Lower leg skin (tissue), 3 donors: ENCODE measurements around the gene PAQR3.

Experiments
- POLR2A ChIP-seq, 2 donors: fragments of 450-650 bp; IDR thresholded peaks; one replicate each; pipeline ENCODE4 v1.6.1; 2016 to 2017; ENCODE audit warnings: antibody characterized with exemption in 2 of 2, mild to moderate bottlenecking in 1 of 2, moderate library complexity in 1 of 2
- TF ChIP-seq, protein P1 (sequence below), 3 donors: fragments of 450-650 bp; IDR thresholded peaks; one replicate each; pipeline ENCODE4 v1.5.1; 2016; ENCODE audit warnings: antibody characterized with exemption in 3 of 3, mild to moderate bottlenecking in 3 of 3, moderate library complexity in 2 of 3

DNA sequence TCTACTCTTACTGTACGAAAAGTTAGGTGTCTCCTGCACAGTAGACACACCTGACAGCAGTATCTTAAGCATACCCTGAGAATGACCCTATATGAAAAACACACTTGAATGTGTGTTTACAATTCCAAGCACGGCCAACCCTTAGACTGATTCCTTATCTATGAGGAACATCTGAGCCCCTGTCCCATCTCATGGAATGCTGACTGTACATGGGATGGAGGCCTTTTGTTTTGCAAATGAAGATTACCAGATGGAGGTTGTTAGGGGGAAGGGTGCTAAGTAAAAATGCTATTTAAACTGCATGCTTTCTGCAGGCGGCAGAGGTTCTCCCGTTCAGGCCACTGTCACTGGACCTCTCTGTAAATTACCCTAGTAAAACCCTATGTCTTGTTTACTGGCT, 2.2 kb downstream of the PAQR3 start:
- TF ChIP-seq POLR2A (IDR thresholded peaks at IDR 0.05), result no peak
- TF ChIP-seq, protein P1, sequence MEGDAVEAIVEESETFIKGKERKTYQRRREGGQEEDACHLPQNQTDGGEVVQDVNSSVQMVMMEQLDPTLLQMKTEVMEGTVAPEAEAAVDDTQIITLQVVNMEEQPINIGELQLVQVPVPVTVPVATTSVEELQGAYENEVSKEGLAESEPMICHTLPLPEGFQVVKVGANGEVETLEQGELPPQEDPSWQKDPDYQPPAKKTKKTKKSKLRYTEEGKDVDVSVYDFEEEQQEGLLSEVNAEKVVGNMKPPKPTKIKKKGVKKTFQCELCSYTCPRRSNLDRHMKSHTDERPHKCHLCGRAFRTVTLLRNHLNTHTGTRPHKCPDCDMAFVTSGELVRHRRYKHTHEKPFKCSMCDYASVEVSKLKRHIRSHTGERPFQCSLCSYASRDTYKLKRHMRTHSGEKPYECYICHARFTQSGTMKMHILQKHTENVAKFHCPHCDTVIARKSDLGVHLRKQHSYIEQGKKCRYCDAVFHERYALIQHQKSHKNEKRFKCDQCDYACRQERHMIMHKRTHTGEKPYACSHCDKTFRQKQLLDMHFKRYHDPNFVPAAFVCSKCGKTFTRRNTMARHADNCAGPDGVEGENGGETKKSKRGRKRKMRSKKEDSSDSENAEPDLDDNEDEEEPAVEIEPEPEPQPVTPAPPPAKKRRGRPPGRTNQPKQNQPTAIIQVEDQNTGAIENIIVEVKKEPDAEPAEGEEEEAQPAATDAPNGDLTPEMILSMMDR (IDR thresholded peaks at IDR 0.05), result no peak
